Measurements from ENCODE around the gene TFR2. TPM values are rescaled to one million over a fixed set of nuclear protein-coding genes. Genes with fewer than 3 reads are reported as not detected.

TFR2 gene
- total RNA-seq, 4 donors from 2014 or later = 0.43 to 2.0 TPM; not detected in 2

DNA sequence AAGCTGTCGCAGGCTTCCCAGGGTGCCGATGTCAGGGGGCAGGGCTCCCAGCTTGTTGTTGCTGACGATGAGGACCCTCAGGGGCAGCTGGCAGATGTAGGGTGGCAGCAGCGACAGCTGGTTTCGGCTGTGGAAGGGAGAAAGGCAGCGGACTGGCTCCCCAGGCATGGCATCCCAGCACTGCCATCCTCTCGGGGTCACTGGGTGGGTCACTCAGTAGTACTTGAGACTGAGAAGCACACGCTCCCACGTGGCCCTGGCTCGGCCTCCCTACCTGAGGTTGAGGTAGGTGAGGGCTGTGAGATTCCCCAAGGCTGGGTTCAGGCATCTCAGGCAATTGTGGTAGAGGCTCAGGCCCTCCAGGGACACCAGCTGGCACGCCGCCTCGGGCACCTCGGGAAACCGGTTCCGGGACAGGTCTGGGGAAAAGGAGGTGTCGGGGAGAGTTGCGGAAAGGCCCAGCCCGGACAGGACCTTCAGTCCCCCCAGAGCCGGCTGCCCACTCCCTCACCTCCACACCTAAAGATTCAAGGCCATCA, 59.2 kb downstream of the TFR2 start:
- intact Hi-C loops (cut with DNase I; ENCODE audit: low total_unique reads) = loop anchor here (10.0 kb wide), 1 partner anchor 93 kb away; the partner anchor contains the start of gene GNB2
- H3K27ac ChIP-seq = no peak overlapping the region

DNA sequence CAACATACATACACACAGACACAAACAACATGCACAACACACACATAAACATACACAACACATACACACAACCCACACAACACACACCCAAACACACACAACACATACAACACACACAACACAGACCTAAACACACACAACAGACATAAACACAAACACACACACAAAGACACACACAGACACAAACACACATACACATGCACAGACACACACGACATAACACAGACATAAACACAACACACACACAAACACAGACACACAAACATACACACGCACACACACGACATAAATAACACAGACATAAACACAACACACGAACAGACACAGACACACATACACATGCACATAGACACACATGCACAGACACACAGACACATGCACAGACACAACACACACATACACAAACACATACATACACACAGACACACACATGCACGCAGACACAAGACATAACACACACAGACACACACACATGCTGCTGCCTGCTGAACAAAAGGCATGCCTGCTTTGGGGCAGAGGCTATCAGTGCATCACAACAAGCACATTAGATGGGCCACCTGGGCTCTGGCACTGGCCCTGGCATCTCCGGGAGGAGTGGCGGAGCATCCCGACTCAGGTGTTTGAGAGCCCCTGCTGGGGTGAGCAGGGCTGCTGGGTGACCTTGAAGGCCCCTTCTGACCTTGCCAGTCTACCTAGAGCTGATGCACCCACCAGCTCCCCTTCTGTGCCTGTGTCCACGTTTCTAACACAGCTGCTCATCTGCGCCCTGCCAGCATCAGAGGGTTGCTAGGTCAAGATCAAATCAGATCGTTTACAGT, 60.7 kb downstream of the TFR2 start:
- no peak for TF ChIP-seq POLR2A (IDR thresholded peaks at IDR 0.05)
- TF ChIP-seq, protein P1, sequence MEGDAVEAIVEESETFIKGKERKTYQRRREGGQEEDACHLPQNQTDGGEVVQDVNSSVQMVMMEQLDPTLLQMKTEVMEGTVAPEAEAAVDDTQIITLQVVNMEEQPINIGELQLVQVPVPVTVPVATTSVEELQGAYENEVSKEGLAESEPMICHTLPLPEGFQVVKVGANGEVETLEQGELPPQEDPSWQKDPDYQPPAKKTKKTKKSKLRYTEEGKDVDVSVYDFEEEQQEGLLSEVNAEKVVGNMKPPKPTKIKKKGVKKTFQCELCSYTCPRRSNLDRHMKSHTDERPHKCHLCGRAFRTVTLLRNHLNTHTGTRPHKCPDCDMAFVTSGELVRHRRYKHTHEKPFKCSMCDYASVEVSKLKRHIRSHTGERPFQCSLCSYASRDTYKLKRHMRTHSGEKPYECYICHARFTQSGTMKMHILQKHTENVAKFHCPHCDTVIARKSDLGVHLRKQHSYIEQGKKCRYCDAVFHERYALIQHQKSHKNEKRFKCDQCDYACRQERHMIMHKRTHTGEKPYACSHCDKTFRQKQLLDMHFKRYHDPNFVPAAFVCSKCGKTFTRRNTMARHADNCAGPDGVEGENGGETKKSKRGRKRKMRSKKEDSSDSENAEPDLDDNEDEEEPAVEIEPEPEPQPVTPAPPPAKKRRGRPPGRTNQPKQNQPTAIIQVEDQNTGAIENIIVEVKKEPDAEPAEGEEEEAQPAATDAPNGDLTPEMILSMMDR (IDR thresholded peaks at IDR 0.05) = no peak
- H3K27ac ChIP-seq = no peak overlapping the region
- H3K9me3 ChIP-seq = no peaks in the 10 kb centered on the region
- peaks cover 6 to 23% of the 10 kb centered on the region in 2 donors for H3K4me1 ChIP-seq
- no peak for DNase-seq
- H3K4me3 ChIP-seq = no peak overlapping the region
- H3K27me3 ChIP-seq = no peaks in the 10 kb centered on the region
- intact Hi-C loops (cut with DNase I; ENCODE audit: low total_unique reads) = loop anchor here (10.0 kb wide), 1 partner anchor 94 kb away; the partner anchor contains the start of gene GNB2
- H3K36me3 ChIP-seq = no peaks in the 10 kb centered on the region

More for the DNA sequence above, 59.2 kb downstream of the TFR2 start:
- Histone ChIP-seq H3K4me3 (no peak overlapping the region), H3K4me1 (peaks cover 6 to 23% of the 10 kb centered on the region in 2 donors), H3K9me3 (no peaks in the 10 kb centered on the region), H3K36me3 (no peaks in the 10 kb centered on the region), H3K27me3 (no peaks in the 10 kb centered on the region)
- no peak for DNase-seq
- TF ChIP-seq POLR2A (IDR thresholded peaks at IDR 0.05) = no peak
- TF ChIP-seq, protein P1 (IDR thresholded peaks at IDR 0.05) = no peak

DNA sequence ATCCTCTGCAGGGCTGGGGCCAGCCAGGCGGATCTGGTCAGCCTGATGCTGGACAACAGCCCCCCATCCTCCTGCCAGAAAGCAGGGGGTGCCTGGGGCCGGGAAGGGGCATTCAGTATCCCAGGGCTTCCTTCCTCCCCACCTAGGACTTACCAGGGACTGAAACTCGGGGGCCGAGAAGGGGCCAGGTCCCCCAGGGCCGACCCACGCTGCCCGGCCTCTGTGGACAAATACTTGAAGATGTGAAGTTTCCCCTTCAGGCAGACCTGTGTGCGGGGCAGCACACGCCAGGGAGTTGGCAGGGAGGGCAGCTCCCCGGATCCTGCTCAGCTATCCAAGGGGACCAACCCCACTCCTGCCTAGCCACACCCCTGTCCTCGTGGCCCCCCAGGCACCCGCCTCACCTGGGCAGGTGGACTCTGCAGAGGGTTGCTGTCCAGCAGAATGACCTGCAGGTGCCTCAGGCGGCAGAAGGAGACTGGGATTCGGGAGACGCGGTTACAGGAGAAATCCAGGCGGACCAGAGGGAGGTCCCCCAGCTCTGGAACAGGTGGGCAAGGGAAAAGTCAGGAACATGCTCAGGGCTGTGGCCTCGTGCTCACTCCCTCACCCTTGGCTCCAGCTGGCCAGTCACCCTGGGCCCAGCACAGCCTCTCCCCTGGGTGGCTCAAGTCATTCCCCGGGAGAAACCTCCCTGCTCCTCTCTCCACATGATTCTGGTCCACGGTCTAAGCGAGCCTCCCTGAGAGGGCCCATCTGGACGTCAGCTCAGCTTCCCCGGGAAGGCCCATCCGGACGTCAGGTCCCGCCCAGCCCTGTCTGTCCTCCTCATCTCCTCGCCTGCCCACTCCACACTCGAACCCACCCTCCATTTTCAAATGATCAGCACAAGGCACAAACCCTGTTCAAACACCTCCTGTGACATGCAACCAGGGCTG, 62.8 kb downstream of the TFR2 start:
- no peak overlapping the region for H3K27ac ChIP-seq
- no peak for TF ChIP-seq POLR2A (IDR thresholded peaks at IDR 0.05)
- TF ChIP-seq, protein P1 (IDR thresholded peaks at IDR 0.05) = no peak
- peaks cover 0 to 7% of the 10 kb centered on the region in 2 donors for H3K4me1 ChIP-seq
- no peaks in the 10 kb centered on the region for H3K36me3 ChIP-seq
- no peak for DNase-seq
- no peaks in the 10 kb centered on the region for H3K27me3 ChIP-seq
- intact Hi-C loops (cut with DNase I; ENCODE audit: low total_unique reads) = no loop called here
- H3K4me3 ChIP-seq = no peak overlapping the region
- H3K9me3 ChIP-seq = no peaks in the 10 kb centered on the region

DNA sequence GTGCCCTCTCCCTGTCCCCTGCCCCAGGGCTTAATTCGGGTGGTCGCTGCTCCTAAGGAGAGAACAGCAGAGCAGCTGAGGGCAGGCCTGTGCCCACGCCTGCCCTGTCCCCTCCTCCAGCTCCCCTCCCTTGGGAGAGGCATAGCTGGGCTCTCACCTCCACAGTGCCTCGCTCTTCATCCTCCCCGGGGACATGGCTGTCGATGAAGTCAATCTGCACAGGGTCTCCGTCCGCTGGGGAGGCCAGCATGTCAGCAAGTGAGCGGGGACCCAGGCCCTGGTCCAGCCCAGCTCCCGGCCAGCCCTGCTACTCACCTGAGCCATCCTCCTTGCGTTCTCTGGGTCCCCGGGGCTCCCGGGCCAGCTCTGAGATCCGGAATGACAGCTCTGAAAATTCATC, 63.8 kb downstream of the TFR2 start:
- intact Hi-C loops (cut with DNase I; ENCODE audit: low total_unique reads) = no loop called here
- no peaks in the 10 kb centered on the region for H3K36me3 ChIP-seq
- H3K27ac ChIP-seq = no peak overlapping the region
- no peak overlapping the region for H3K4me3 ChIP-seq
- no peaks in the 10 kb centered on the region for H3K4me1 ChIP-seq
- H3K9me3 ChIP-seq = no peaks in the 10 kb centered on the region
- no peak for DNase-seq
- no peaks in the 10 kb centered on the region for H3K27me3 ChIP-seq
- TF ChIP-seq, protein P1 (IDR thresholded peaks at IDR 0.05) = no peak
- TF ChIP-seq POLR2A (IDR thresholded peaks at IDR 0.05) = no peak
